Activated T-helper 17 cell treated with anti-CD3 and anti-CD28 coated beads, Interleukin-2, amount 50 U/mL, for 72 hours (primary cell): ENCODE data around the gene DPY19L2. TPM values are rescaled to one million over a fixed set of nuclear protein-coding genes. Genes with fewer than 3 reads are reported as not detected.
A peak's percentile ranks its signal among the peaks of the same experiment; 100 is the strongest.
"Not testable (repeated sequence)": the region's sequence is repeated elsewhere in the genome, so short reads cannot be mapped to it uniquely, and the experiment has no call there.

Experiments used
- ATAC-seq: fragments of 150-1000 bp; cut with Tn5 transposase; replicated peaks from 2 replicates; pipeline ENCODE4 v1.10.0; 2021; ENCODE audit warnings: mild to moderate bottlenecking, moderate library complexity
- H3K27ac Mint-ChIP-seq: one replicate; pipeline ENCODE4 v1.8.0; 2022; ENCODE audit warnings: mixed read lengths
- H3K27me3 Mint-ChIP-seq: one replicate; pipeline ENCODE4 v1.8.0; 2022; ENCODE audit warnings: mixed read lengths
- H3K36me3 Mint-ChIP-seq: one replicate; pipeline ENCODE4 v1.8.0; 2022; ENCODE audit warnings: low read depth, mild to moderate bottlenecking, mixed read lengths
- H3K4me1 Mint-ChIP-seq: one replicate; pipeline ENCODE4 v1.8.0; 2022; ENCODE audit warnings: mixed read lengths
- H3K4me3 Mint-ChIP-seq: one replicate; pipeline ENCODE4 v1.8.0; 2022; ENCODE audit warnings: mild to moderate bottlenecking, mixed read lengths
- H3K9me3 Mint-ChIP-seq: one replicate; pipeline ENCODE4 v1.8.0; 2022; ENCODE audit warnings: mixed read lengths
- total RNA-seq, 2 donors: library from RNA; stranded (reverse); gene quantifications; one replicate each; pipeline ENCODE4 v1.2.3, GENCODE V29; 2022

The DPY19L2 gene
- total RNA-seq, 2 donors from 2014 or later, result 0.50 to 1.1 TPM

DNA sequence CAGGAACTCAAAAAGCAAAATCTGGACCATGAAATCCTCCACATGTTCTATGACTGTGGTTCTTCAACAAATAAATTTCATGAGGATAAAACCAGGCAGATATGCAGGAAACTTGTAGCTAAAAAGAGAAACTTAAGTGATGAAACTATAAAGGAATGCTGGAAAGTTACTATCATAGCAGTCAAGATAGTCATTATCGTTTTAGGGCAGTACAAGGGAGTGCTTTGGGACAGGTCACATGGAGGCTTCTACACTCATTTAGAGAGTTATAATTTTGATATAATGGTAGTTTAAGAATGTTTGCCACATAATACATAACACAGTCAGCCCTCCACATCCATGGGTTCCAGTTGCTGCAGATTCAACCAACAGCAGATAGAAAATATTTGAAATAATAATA, 52.7 kb downstream of the DPY19L2 start:
- not testable (repeated sequence) for H3K36me3 Mint-ChIP-seq, H3K27ac Mint-ChIP-seq, H3K9me3 Mint-ChIP-seq, H3K4me3 Mint-ChIP-seq, H3K4me1 Mint-ChIP-seq, H3K27me3 Mint-ChIP-seq, ATAC-seq

DNA sequence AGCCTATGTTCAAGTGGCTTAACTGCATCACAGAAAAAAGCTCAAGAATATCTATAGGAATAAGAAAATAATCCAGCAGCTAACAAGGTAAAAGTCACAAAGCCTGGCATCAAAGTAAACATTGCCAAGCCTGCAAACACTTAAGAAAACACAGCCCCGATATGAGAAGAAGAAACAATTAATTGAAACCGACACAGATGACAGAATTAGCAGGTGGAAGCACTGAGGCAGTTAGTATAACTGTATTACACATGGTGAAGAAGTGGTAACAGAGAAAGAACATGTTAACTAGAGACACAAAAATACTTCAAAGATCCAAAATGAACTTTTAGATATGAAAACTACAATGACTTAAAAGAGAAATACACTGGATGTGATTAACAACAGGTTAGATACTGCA, 57.0 kb downstream of the DPY19L2 start:
- ATAC-seq, H3K27me3 Mint-ChIP-seq, H3K36me3 Mint-ChIP-seq, H3K27ac Mint-ChIP-seq, H3K9me3 Mint-ChIP-seq, H3K4me3 Mint-ChIP-seq, H3K4me1 Mint-ChIP-seq: not testable (repeated sequence)

DNA sequence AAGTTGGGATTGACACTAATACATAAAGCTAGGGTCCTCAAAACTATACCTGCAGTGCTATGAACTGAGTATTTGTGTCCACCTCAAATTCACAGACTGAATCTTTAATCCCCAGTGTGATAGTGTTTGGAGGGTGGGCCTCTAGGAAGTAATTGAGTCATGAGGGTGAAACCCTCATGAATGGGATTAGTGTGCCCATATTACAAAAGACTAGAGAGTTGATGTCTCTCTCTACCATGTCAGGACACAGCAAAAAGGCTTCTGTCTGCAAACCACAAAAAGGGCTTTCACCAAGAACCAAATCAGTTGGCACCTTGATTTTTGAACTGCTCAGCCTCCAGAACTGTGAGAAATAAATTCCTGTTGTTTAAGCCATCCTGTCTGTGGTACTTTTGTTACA, 59.0 kb downstream of the DPY19L2 start:
- not testable (repeated sequence) for H3K4me1 Mint-ChIP-seq, ATAC-seq, H3K9me3 Mint-ChIP-seq, H3K27ac Mint-ChIP-seq, H3K4me3 Mint-ChIP-seq, H3K27me3 Mint-ChIP-seq, H3K36me3 Mint-ChIP-seq

DNA sequence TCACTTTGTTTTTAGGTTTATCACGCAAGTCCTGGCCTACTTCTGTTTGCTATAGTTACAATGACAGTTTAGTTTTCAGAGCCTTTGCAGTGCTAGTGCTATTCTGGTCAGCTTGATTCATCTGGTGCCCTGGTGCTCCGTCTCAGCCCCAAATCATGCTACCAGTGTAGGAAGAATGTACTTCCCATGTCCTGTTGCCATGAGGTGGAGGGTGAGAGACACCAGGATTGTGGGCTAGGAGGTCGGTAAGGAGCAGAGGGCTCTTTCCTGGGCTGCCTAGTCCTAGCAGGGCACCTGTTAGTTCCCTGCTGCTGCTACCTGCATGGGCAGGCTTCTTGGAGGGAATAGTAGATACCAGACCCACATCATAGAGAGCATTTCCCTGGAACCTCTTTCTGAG, 63.3 kb downstream of the DPY19L2 start:
- not testable (repeated sequence) for H3K27ac Mint-ChIP-seq, H3K4me1 Mint-ChIP-seq, H3K36me3 Mint-ChIP-seq, H3K27me3 Mint-ChIP-seq, H3K9me3 Mint-ChIP-seq, H3K4me3 Mint-ChIP-seq, ATAC-seq

DNA sequence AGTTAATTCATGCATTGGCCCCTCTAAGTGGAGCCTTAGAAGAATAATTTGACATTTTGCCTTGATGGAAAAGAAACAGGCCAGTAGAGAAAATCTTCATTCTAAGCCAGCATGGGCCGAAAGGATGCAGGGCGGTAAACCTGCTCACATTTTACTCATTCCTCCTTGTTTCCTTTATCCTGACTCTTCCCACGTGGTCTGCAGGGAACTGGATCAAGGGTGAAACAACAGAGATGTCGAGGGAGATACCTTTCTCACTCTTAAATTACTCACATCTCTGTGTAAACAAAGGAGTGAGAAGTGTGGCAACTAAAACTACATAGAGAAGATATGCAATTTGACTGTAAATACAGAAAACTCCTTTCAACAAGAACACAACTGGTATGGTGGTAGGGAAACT, 73.5 kb downstream of the DPY19L2 start:
- H3K27ac Mint-ChIP-seq, H3K27me3 Mint-ChIP-seq, H3K36me3 Mint-ChIP-seq, H3K9me3 Mint-ChIP-seq, H3K4me3 Mint-ChIP-seq, ATAC-seq, H3K4me1 Mint-ChIP-seq: not testable (repeated sequence)

DNA sequence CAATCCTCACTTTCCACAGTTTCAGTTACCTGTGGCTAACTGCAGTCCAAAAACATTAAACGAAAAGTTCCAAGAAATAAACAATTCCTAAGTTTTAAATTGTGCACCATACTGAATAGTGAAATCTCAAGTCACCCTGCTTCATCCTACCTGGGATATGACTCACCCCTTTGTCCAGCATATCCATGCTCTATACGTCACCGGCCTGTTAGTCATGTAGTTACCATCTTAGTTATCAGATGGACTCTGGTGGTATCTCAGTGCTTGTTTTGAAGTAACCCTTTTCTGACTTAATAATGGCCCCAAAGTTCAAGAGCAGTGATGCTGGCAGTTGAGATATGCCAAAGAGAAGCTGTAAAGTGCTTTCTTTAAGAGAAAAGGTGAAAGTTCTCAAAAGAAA, 83.9 kb downstream of the DPY19L2 start:
- H3K27me3 Mint-ChIP-seq, H3K4me3 Mint-ChIP-seq, H3K4me1 Mint-ChIP-seq, H3K9me3 Mint-ChIP-seq, H3K36me3 Mint-ChIP-seq, ATAC-seq, H3K27ac Mint-ChIP-seq: not testable (repeated sequence)

DNA sequence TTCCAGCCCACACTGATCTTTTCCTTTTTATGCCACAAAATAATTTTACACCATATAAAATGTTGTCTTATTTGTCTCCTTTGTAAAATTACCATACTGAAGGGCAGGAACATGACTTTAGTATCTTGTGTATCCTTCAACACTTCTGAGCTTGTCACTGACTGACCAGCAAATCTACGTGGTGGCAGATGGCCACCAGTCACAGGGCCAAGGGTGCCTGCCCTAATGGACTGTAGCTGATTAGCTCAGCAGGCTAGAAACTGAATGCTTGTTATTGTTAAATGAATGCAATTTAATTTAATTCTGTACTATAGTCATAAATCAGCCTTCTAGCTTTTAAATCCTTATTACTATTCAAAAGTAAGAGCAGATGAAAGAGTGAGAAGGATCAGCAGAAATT, 85.0 kb downstream of the DPY19L2 start:
- H3K27me3 Mint-ChIP-seq, ATAC-seq: not testable (repeated sequence)

DNA sequence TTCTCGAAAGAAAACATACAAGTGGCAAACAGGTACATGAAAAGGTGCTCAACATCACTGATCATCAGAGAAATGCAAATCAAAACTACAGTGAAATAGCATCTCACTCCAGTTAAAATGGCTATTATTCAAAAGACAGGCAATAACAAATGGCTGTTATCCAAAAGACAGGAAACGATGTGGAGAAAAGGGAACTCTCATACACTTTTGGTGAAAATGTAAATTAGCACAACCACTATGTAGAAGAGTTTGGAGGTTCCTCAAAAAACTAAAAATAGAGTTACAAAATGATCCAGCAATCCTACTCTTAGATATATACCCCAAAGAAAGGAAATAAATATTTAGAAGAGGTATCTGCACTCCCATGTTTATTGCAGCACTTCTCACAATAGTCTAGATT, 90.7 kb downstream of the DPY19L2 start:
- not testable (repeated sequence) for H3K9me3 Mint-ChIP-seq, ATAC-seq, H3K27ac Mint-ChIP-seq, H3K27me3 Mint-ChIP-seq, H3K4me1 Mint-ChIP-seq, H3K36me3 Mint-ChIP-seq, H3K4me3 Mint-ChIP-seq

More for the DNA sequence above, 85.0 kb downstream of the DPY19L2 start:
- H3K36me3 Mint-ChIP-seq, H3K27ac Mint-ChIP-seq, H3K4me3 Mint-ChIP-seq, H3K9me3 Mint-ChIP-seq, H3K4me1 Mint-ChIP-seq: not testable (repeated sequence)

DNA sequence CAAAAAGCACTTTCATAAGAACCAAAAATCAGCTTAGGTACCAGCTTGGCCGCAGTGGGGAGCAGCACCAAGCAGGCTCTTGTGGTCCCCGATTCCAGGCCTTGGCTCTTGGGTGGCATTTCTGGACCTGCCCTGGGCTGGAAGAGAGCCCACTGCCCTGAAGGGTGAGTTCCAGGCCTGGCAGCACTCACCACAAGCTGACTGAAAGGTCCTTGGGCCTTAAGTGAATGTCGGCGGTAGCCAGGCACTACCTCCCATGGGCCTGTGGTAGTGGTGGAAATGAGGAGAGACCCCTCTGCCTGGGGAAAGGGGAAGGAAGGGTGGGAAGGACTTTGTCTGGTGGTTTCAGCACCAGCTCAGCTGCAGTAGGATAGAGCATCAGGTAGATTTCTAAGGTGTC, 96.3 kb downstream of the DPY19L2 start:
- not testable (repeated sequence) for ATAC-seq

DNA sequence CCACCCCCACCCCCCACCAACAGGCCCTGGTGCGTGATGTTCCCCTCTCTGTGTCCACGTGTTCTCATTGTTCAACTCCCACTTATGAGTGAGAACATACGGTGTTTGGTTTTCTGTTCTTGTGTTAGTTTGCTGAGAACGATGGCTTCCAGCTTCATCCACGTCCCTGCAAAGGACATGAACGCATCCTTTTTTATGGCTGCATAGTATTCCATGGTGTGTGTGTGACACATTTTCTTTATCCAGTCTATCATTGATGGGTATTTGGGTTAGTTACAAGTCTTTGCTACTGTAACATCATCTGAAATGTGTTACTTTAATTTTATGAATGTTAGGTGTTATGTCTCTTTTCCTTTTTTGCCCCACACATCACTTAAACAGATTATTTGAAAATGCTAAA, 109.8 kb downstream of the DPY19L2 start:
- not testable (repeated sequence) for H3K27ac Mint-ChIP-seq, H3K4me3 Mint-ChIP-seq, H3K4me1 Mint-ChIP-seq, H3K27me3 Mint-ChIP-seq, H3K9me3 Mint-ChIP-seq, ATAC-seq, H3K36me3 Mint-ChIP-seq

More for the DNA sequence above, 96.3 kb downstream of the DPY19L2 start:
- H3K27me3 Mint-ChIP-seq, H3K27ac Mint-ChIP-seq, H3K4me1 Mint-ChIP-seq, H3K9me3 Mint-ChIP-seq, H3K36me3 Mint-ChIP-seq, H3K4me3 Mint-ChIP-seq: not testable (repeated sequence)

DNA sequence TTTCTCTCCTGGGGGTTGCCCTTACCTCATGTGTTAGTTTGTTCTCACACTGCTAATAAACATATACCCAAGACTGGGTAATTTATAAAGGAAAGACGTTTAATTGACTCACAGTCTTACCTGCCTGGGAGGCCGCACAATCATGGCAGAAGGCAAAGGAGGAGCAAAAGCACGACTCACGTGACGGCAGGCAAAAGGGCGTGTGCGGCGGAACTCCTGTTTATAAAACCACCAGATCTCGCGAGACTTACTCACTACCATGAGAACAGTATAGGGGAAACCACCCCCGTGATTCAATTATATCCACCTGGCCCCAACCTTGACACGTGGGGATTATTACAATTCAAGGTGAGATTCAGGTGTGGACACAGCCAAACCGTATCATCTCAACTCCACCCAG, 116.9 kb downstream of the DPY19L2 start:
- not testable (repeated sequence) for H3K27ac Mint-ChIP-seq, H3K27me3 Mint-ChIP-seq, H3K9me3 Mint-ChIP-seq, H3K4me1 Mint-ChIP-seq, H3K36me3 Mint-ChIP-seq, ATAC-seq, H3K4me3 Mint-ChIP-seq

DNA sequence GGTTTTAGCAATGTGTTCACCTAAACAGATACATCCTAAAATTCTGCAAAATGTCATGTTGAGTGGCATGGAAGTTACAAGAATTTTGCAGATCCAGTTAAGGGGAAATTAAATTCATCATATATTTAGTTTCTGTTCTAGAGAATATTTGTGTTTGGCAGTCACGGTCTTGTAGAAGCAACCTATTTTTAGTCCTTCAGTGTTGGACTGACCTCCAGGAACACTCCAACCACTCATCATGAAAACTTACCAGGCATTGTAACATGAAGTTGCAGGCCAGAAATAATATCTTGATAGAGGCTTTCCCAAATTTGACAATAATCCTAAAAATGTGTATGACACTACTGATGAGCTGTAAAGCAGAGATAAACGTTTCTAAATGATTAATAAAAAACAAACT, 119.3 kb downstream of the DPY19L2 start:
- H3K4me3 Mint-ChIP-seq, H3K9me3 Mint-ChIP-seq, H3K27ac Mint-ChIP-seq, ATAC-seq, H3K4me1 Mint-ChIP-seq, H3K36me3 Mint-ChIP-seq, H3K27me3 Mint-ChIP-seq: not testable (repeated sequence)

DNA sequence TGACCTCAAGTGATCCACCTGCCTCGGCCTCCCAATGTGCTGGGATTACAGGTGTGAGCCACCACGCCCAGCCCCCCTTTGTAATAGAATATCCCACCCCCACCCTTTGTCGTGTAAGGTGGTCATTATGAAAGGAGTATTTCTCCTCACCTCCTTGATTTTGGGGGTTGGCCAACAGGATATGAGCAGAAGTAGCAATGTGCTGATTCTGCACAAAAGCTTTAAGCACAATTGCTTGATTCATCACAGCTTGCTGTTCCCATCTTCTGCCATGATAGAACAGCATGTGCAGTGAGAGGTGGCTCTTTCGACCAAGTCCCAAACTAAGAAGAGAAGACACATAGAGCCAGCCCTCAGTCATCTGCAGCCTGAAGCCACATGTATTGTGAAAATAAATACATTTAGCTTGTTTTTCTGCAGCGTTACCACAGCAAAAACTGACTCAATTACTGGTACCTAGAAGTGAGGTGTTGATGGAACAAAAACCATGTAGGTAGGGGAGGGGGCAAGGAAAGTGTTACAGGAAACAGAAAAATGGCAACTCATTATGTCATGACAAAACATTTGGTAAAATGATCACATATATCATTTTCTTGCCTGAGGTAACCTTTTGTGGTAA, 122.9 kb downstream of the DPY19L2 start:
- not testable (repeated sequence) for H3K27ac Mint-ChIP-seq, H3K4me1 Mint-ChIP-seq, H3K9me3 Mint-ChIP-seq, H3K4me3 Mint-ChIP-seq, H3K36me3 Mint-ChIP-seq, H3K27me3 Mint-ChIP-seq
- peak; percentile 28 for ATAC-seq

DNA sequence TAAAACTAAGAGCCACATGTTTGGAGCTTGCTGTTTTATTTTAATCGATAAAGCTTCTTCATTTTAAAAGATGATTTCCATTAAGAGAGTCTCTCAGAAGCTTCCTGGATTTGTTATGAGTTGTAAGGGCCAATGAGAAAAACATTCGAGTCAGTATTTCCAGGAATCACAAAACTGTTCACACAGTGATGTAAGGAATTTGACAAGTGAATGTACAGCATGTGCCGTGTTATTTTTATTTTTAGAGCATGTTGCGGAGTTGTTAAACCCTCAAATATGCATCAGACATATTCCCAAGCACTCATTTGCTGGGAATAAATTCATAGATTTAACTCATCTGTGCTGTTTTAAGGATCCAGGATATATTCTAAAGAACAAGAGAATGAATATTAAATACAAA, 129.6 kb downstream of the DPY19L2 start:
- H3K27ac Mint-ChIP-seq, result not testable (repeated sequence)

DNA sequence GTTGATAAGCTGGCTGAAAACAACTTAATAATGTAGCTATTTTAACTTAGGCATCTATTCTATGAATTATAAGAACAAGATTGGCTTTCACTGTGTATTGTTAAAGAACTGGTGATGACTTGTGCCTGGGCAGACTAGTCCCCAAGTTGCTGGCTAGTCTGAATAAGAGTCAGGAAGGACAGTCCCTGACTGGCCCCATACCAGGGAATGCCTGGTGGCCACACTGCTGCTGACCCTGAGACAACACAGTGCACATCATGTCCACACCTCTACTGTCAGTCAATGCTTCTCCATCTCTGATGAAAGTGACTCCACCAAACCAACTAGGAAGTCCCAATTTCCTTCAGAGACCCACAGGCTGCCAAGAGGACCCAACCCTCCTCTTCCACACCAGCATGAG, 130.5 kb downstream of the DPY19L2 start:
- H3K9me3 Mint-ChIP-seq, ATAC-seq, H3K36me3 Mint-ChIP-seq, H3K27me3 Mint-ChIP-seq, H3K4me3 Mint-ChIP-seq, H3K27ac Mint-ChIP-seq, H3K4me1 Mint-ChIP-seq: not testable (repeated sequence)

More for the DNA sequence above, 129.6 kb downstream of the DPY19L2 start:
- H3K4me3 Mint-ChIP-seq, H3K9me3 Mint-ChIP-seq, H3K27me3 Mint-ChIP-seq, H3K4me1 Mint-ChIP-seq, ATAC-seq, H3K36me3 Mint-ChIP-seq: not testable (repeated sequence)

DNA sequence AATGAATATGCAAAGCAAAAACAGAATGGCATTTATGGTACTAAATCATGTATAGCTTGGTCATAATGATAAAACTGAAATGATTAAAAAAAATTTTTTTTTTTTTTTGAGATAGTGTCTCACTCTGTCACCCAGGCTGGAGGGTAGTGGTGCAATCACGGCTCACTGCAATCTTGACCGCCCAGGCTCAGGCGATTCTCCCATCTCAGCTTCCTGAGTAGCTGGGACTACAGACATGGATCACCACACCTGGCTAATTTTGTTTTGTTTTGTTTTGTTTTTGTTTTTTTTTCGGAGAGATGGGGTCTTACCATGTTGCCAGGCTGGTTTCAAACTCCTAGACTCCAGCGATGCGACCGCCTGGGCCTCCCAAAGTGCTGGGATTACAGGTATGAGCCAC, 138.7 kb downstream of the DPY19L2 start:
- not testable (repeated sequence) for H3K27ac Mint-ChIP-seq, H3K9me3 Mint-ChIP-seq, H3K4me1 Mint-ChIP-seq, H3K36me3 Mint-ChIP-seq, H3K27me3 Mint-ChIP-seq, H3K4me3 Mint-ChIP-seq, ATAC-seq
